DND-41 (cell line): ENCODE measurements around the gene IL1R2.

ENCODE experiments used
- ATAC-seq: fragments of 200-7000 bp; cut with Tn5 transposase; 3 replicates; pipeline ENCODE4 v1.9.1; 2021; ENCODE audit warnings: low read depth; ENCODE audit not compliant: insufficient read depth
- DNase-seq: peaks from one replicate; pipeline ENCODE4 v3.0.0-alpha.2; 2020
- H2AFZ ChIP-seq: 2 replicates; pipeline ENCODE4 v1.6.0; 2012; ENCODE audit warnings: low read depth, low read length
- H3K27ac ChIP-seq: 2 replicates; pipeline ENCODE4 v1.5.1; 2012; ENCODE audit warnings: low read length, inconsistent platforms
- H3K27me3 ChIP-seq: fragments of 200-600 bp; sonication (generic); 2 replicates; pipeline ENCODE4 v1.6.0; 2012; ENCODE audit warnings: low read length, mild to moderate bottlenecking, inconsistent platforms; ENCODE audit not compliant: insufficient read depth, poor library complexity
- H3K36me3 ChIP-seq: 2 replicates; pipeline ENCODE4 v1.5.1; 2012; ENCODE audit warnings: low read length, inconsistent platforms; ENCODE audit not compliant: insufficient read depth
- H3K4me1 ChIP-seq: 2 replicates; pipeline ENCODE4 v1.5.1; 2012; ENCODE audit warnings: mild to moderate bottlenecking, low read length; ENCODE audit not compliant: insufficient read depth
- H3K4me2 ChIP-seq: 2 replicates; pipeline ENCODE4 v1.6.0; 2012; ENCODE audit warnings: mild to moderate bottlenecking, moderate library complexity, low read length, inconsistent platforms; ENCODE audit not compliant: insufficient read depth
- H3K4me3 ChIP-seq, 2 experiments: fragments of 200-600 bp in 1 of 2; shearing (Covaris generic) in 1 of 2; 2 replicates each; pipeline ENCODE4 v1.5.1; 2012 to 2016; ENCODE audit warnings: inconsistent platforms in 2 of 2, low read length in 2 of 2, mild to moderate bottlenecking in 2 of 2, low read depth in 1 of 2, moderate library complexity in 1 of 2
- H3K79me2 ChIP-seq: 2 replicates; pipeline ENCODE4 v1.6.0; 2012; ENCODE audit warnings: low read length, inconsistent platforms; ENCODE audit not compliant: insufficient read depth
- H3K9ac ChIP-seq: 2 replicates; pipeline ENCODE4 v1.6.0; 2012; ENCODE audit warnings: low read depth, mild to moderate bottlenecking, inconsistent platforms, low read length, moderate library complexity
- H3K9me3 ChIP-seq: 2 replicates; pipeline ENCODE4 v1.5.1; 2012; ENCODE audit warnings: low read length, moderate library complexity, mild to moderate bottlenecking, inconsistent platforms; ENCODE audit not compliant: insufficient read depth, severe bottlenecking
- H4K20me1 ChIP-seq: 2 replicates; pipeline ENCODE4 v1.6.0; 2012; ENCODE audit warnings: low read length; ENCODE audit not compliant: insufficient read depth
- CTCF ChIP-seq: IDR thresholded peaks from 2 replicates; pipeline ENCODE4 v1.5.1; 2012; ENCODE audit warnings: borderline replicate concordance, low read length, moderate library complexity, mild to moderate bottlenecking; ENCODE audit not compliant: poor library complexity, severe bottlenecking; ENCODE audit errors: extremely low read depth
- EZH2 ChIP-seq: IDR thresholded peaks from 3 replicates; pipeline ENCODE4 v1.6.1; 2012; ENCODE audit warnings: borderline replicate concordance, low read depth, mild to moderate bottlenecking, moderate library complexity, low read length, inconsistent platforms; ENCODE audit not compliant: severe bottlenecking

Gene IL1R2

GRCh38 chr2:102044235-102044896 is 52.6 kb downstream of the IL1R2 start:
- Histone ChIP-seq H3K4me3 (no peak overlapping the region), H2AFZ (no peak overlapping the region), H3K36me3 (no peaks in the 10 kb centered on the region), H3K9me3 (no peaks in the 10 kb centered on the region), H3K4me1 (no peaks in the 10 kb centered on the region), H3K27ac (no peak overlapping the region), H3K9ac (no peak overlapping the region), H3K4me2 (no peak overlapping the region), H4K20me1 (no peaks in the 10 kb centered on the region), H3K27me3 (peaks cover 16% of the 10 kb centered on the region), H3K79me2 (no peaks in the 10 kb centered on the region)
- TF ChIP-seq CTCF (no peak), EZH2 (no peak)
- ATAC-seq (no peak), DNase-seq (no peak)

- no peaks in the 10 kb centered on the region for H3K79me2 ChIP-seq
- ATAC-seq, result no peak
Measured at GRCh38 chr2:102044967-102045489, 53.3 kb downstream of the IL1R2 start.

GRCh38 chr2:102045697-102046096 is 53.9 kb downstream of the IL1R2 start:
- H3K4me1 ChIP-seq, result no peaks in the 10 kb centered on the region
- H3K9me3 ChIP-seq, result no peaks in the 10 kb centered on the region
- H3K36me3 ChIP-seq, result no peaks in the 10 kb centered on the region
- no peak overlapping the region for H2AFZ ChIP-seq
- H4K20me1 ChIP-seq, result no peaks in the 10 kb centered on the region
- H3K79me2 ChIP-seq, result no peaks in the 10 kb centered on the region
- H3K9ac ChIP-seq, result no peak overlapping the region
- ATAC-seq, result no peak
- no peak overlapping the region for H3K27ac ChIP-seq
- H3K4me2 ChIP-seq, result no peak overlapping the region
- TF ChIP-seq CTCF (no peak), EZH2 (no peak)
- H3K4me3 ChIP-seq, result no peak overlapping the region
- no peak for DNase-seq
- H3K27me3 ChIP-seq, result peaks cover 16% of the 10 kb centered on the region

More at GRCh38 chr2:102044967-102045489, 53.3 kb downstream of the IL1R2 start:
- no peak overlapping the region for H3K4me3 ChIP-seq
- no peak overlapping the region for H2AFZ ChIP-seq
- no peaks in the 10 kb centered on the region for H3K9me3 ChIP-seq
- no peak for DNase-seq
- H3K27me3 ChIP-seq, result peaks cover 16% of the 10 kb centered on the region
- H3K36me3 ChIP-seq, result no peaks in the 10 kb centered on the region
- no peak overlapping the region for H3K27ac ChIP-seq
- H4K20me1 ChIP-seq, result no peaks in the 10 kb centered on the region
- no peak overlapping the region for H3K4me2 ChIP-seq
- no peak overlapping the region for H3K9ac ChIP-seq
- no peaks in the 10 kb centered on the region for H3K4me1 ChIP-seq
- TF ChIP-seq CTCF (no peak), EZH2 (no peak)
